Ammon's horn (tissue), 1 donor: ENCODE measurements around the gene STX18.

ENCODE experiments used
- DNase-seq: peaks from one replicate; pipeline ENCODE4 v3.0.0-alpha.2; 2016; ENCODE audit warnings: low spot score

The STX18 gene

GRCh38 chr4:4418676-4419390 is 123.0 kb downstream of the STX18 start:
- DNase-seq, result no peak

- no peak for DNase-seq
These were observed 124.0 kb downstream of the STX18 start for GRCh38 chr4:4417886-4418285.

DNA sequence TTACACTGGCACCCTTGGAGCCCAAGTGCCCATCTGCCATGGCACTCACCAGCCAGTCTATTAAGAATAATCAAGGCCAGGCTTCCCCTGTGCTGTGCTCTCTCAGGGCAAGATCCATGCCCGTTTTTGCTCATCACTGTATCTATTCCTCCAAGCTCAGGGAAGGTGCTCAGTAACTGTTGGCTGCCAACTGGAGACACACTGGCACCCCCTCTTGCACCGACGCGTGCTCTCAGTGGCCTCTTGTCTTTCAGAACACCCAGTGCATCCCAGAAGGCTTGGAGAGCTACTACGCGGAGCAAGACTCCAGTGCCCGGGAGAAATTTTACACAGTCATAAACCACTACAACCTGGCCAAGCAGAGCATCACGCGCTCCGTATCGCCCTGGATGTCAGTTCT is 124.9 kb downstream of the STX18 start:
- DNase-seq, result no peak

DNA sequence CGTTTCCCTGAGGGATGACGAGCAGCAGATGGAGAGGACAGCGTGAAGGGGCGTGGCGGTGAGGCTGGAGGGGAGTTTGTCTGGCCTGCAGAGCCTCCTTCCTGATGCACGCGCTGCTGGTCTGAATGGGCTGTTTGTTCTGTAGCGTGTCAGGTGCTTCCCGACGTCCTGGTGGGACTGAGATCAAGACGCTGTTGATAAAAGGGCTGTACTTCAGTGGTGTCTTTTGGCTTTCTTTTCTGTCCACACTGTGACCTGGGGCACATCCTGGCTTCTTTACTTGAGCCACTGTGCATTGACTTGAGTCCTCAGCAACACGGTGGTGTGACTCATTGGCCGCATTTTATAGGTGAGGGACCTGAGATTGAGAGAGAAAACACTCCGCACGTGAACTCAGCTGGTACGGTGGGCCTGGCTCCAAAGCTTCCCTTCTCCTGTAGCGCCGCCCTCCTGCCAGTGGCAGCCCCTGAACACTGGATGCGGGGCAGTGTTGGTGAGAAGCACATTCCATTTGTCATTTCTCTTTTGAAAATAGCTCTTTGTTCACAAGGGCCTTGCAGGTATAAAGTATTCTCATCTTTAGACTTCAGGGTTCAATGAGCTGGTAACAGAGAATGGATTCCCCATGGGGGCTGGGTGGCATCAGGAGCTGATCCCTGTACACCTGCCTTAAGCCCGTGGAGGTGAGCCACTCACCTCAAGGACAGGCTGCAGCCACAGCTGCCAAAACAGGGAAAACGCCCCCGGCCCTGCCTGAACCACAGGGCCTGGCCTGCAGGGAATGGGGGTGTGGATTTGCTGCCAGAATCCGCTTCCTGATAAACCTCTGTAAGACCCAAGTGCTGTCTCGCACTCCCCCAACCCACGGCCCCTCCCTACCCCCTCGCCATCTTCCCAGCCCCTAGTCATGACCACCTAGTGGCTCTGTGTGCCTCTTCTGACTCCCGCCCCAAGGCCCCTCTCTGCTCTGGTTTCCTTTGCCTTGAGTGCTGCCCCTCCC is 125.7 kb downstream of the STX18 start:
- no peak for DNase-seq

DNA sequence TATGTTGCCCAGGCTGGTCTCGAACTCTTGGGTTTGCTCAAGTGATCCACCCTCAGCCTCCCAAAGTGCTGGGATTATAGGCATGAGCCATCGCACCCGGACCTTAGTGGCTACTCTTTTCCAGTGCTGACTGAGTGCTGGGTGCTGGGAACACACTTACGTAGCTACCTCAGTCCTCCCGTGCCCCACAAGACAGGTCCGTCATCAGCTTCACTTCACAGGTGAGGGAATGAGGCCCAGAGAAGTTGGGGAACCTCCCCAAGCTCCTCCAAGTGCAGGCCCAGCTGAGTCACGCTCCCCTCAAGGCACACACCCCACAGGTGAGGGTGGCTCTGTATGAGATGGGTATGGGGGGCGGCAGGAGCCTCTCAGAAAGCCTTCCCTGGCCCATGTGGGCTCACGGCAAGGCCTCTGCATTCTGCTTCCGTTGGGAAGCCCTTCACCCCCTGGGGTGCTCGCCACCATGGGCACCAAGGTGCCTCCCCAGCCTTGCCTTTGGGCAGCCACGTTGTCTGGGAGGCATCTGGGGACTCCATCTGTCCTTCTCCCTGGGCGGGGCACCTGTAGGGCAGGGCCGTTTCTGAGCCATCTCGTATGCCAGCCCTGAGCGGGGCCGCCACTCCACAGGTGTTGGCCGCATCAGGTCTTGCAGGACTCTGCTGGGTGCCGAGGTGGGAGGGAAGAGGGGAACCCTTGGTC is 126.6 kb downstream of the STX18 start:
- DNase-seq, result no peak

GRCh38 chr4:4413806-4414205 is 128.0 kb downstream of the STX18 start:
- DNase-seq, result no peak

- no peak for DNase-seq
These were observed 128.5 kb downstream of the STX18 start for GRCh38 chr4:4413373-4413725.

DNA sequence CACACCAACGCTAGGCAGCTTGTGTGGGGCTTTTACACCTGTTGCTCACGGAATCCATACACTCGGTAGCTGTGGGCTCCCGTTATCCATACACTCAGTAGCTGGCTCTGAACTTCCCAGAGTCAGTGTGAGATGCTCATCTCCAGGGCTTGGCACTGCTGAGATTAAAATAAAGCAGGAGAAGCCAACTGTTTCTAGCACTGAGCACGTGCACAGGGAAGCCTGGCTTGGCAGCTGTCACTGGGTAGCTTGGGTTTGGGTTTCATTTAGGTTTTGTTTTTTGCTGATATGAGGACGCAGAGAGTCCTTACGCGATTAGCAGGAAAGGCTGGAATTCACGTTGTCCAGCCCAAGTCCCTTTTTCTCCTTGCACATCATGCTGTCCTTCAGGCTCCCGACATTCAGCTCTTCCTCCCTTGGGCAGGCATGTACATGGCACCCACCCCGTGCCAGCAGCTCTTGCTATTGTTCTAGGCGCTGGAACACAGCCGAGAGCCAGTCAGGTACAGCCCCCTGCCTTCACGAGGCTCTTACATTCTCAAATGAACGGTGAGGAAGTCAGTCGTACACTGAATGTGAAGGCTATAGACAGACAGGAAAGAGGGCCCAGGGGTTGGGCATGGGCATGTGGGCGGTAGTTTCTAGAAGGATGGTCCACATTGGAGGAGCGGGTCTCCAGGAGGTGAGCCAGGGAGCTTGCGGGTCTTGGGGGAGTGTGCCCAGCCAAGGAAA is 129.0 kb downstream of the STX18 start:
- DNase-seq, result no peak

DNA sequence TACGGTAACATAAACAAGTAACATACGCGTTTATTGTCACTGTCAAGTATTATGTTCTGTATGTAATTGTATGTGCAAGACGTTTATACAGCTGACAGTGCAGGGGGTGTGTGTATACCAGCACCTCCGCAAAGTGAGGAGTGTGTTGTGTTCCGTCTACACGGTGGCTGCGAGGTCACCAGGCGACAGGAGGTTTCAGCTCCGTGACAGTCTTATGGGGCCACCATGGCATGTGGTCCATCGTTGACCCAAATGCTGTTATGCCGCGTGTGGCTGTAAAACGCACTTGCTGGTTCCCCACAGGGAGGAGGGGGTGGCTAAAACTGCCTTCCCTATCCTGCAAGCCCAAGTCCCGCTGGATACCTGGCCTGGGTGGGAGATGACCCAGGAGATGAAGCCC is 129.9 kb downstream of the STX18 start:
- no peak for DNase-seq

GRCh38 chr4:4410271-4410670 is 131.6 kb downstream of the STX18 start:
- no peak for DNase-seq

- no peak for DNase-seq
These were observed 132.3 kb downstream of the STX18 start for GRCh38 chr4:4409416-4410115.

DNA sequence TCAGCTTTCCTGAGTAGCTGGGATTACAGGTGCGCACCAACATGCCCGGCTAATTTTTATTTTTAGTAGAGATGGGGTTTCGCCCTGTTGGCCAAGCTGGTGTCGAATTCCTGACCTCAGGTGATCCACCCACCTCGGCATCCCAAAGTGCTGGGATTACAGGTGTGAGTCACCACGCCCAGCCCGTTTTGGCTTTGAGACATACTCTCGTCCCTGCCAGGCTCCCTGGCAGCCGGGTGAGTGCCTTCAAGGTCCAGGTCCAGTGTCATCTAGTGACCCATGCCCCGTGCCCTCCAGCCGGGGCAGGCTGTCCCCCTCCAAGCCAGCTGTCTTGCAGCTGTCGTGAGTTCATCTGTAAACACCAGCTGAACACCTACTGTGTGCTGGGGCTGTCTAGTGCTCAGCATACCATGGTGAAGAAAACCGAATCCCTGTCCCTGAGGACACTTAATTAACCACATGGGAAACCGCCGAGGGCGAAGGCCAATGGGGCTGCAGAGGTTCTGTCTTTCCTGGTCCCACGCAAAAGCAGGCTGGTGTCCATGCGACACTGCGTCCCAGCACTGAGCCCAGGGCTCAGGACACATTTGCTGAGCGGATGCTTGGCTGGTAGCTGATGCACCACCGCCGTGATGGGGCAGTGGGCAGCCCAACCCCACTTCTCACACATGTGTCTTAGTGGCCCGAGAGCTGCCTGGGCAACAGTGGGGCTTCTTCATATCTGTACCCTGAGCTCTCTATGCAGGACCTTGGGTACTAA is 133.1 kb downstream of the STX18 start:
- DNase-seq, result no peak

DNA sequence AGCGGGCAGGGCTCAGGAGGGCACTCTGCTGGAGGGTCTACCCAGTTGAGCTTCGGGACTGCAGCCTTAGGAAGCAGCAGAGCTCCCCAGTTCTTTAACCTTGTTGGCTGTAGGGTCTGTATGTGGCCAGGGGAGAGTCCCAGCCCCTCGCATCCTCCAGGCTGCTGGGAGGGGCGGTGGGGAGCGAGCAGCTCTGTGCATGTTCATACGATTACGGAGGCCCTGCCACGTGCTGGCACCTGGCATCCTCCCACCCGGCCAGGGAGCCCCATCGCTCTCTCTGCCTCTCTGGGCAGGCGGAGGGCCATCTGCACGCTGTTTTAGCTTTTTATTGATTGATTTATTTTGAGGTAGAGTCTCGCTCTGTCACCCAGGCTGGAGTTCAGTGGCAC is 133.7 kb downstream of the STX18 start:
- DNase-seq, result no peak

DNA sequence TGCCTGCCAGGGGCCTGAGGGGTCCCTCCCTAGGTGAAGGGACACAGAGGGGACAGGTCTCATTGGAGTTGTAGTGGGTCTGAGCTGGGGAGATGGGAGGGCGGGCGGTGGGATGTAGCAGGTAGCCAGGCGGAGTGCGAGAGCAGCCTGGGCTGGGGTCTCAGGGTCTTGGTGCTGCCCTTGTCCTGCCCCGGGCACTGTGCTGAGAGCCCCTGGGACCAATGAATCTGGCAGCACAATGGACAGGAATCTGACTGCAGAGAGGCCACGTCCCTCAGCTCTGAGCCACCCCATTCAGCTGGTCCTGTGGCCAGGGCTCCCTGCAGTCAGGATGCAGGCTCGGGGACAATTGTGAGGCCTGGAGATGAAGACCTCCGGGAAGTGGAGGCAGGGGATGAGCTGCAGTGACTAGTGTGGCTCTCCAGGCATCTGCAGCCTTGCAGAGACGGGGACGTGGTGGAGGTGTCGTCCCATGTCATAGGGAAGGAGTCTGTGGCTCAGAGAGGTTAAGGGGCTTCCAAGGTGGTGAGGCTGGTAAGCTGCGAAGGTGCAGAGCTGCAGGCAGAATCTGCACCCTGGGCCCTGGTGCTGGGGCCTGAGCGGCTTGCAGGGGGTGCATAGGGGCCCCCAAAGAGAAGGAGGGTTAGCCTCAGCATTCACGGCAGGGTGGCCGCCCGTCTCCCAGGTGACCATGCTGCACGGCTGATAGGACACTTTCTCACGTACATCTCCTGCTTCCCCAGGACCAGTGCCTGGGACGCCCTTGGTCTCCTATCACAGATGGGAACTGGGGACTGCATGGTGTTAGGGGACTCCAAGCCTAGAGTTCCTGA is 134.3 kb downstream of the STX18 start:
- no peak for DNase-seq

- no peak for DNase-seq
These were observed 135.2 kb downstream of the STX18 start for GRCh38 chr4:4406455-4407298.

DNA sequence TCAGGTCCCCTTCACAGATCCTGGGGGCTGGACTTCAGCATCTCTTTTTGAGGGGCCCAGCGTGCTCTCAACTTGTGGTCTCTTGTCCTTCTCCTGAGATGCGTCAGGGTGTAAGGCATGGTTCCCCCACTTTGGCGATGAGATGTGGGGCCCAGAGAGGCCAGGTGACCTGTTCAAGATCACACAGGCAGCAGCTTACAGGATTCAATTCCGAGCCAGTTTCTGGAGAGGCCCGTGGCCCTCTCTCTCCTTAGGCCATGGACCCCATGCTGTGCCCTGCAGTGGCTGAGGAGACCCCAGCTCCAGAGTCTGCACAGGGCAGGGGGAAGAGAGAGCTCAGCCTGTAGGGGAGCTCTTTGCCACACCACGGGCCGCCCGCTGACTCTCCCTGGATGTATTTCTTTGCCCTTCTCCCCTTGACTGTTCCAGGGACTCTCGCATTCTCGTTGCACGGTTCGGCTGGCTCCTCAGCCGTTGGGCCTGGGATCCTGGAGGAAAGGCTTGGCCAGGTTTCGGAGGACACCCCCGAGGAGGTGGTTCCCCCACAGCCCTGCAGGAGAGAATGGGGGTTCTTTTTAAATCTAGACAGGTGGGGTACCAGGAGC is 136.4 kb downstream of the STX18 start:
- no peak for DNase-seq

DNA sequence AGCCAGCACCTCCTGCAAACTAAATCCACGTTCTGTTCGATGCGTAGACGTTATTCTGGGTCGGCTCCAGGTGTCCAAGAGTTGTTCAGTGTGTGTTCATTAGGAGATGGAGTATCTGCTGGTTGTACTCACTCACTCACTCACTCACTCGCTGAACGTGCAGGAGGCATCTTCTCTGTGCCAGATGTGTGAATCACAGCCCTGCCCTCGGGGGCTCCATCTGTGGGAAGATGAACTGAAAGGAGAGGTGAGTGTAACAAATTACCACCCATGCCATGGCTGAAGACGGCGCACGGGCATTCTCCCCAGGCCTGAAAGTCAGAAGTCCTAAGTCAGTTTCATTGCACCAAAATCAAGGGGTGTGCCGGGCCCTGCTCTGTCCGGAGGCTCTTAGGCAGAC is 138.9 kb downstream of the STX18 start:
- no peak for DNase-seq

DNA sequence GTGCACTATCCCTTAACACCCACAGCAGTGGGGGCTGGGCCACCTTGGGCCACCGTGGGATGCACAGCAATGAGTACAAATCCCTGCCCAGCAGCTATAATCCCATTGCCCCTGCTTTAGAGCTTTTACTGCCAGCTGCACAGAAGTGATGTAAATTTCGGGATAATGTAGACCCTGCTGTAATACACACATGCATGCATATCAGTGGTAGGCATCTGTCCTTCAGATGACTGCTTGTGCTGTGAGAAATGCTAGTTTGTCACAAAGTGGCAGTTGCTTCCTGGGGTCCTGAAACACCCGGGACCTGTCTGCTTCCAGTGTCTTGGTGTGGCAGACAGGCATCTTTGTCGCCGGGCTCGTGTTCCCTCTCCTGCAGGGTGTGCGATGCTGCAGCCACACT is 140.8 kb downstream of the STX18 start:
- no peak for DNase-seq
